ENCODE measurements around the gene CRYGN. TPM values are rescaled to one million over a fixed set of nuclear protein-coding genes. Genes with fewer than 3 reads are reported as not detected.

CRYGN gene
- total and polyA plus RNA-seq, 9 of the 15 experiments (the other 6 are each of a cell fraction or from before 2014, with no cell fraction given) = not detected

- no peak for TF ChIP-seq TSHZ1 (CRISPR knock-in tag; IDR thresholded peaks at IDR 0.05)
- TF ChIP-seq FOXO4 (CRISPR knock-in tag; IDR thresholded peaks at IDR 0.05) = no peak
- no peak for TF ChIP-seq NCOR1 (IDR thresholded peaks at IDR 0.05)
- no peak for TF ChIP-seq HDAC1 (IDR thresholded peaks at IDR 0.05)
- peak; percentile 62 for TF ChIP-seq POLR2A (conservative IDR thresholded peaks at IDR 0.05)
- no peak for TF ChIP-seq MLLT1 (IDR thresholded peaks at IDR 0.05)
- peak; percentile 20 for TF ChIP-seq E2F8 (IDR thresholded peaks at IDR 0.05; ENCODE audit: low read depth, partially characterized antibody)
- TF ChIP-seq POLR2B (IDR thresholded peaks at IDR 0.05; ENCODE audit: low read depth, partially characterized antibody) = peak; percentile 49
- TF ChIP-seq POLR2AphosphoS5 (IDR thresholded peaks at IDR 0.05; ENCODE audit: control insufficient read depth, insufficient read depth, low read depth, low read length) = peak; percentile 64
- TF ChIP-seq ZSCAN32 (CRISPR knock-in tag; IDR thresholded peaks at IDR 0.05) = no peak
- TF ChIP-seq KLF10 (CRISPR knock-in tag; IDR thresholded peaks at IDR 0.05) = no peak
- no peak for TF ChIP-seq ZBTB1 (CRISPR knock-in tag; IDR thresholded peaks at IDR 0.05; ENCODE audit: borderline replicate concordance, low read depth)
- no peak for TF ChIP-seq ZNF134 (CRISPR knock-in tag; conservative IDR thresholded peaks at IDR 0.05)
- TF ChIP-seq ZKSCAN8 (CRISPR knock-in tag; IDR thresholded peaks at IDR 0.05) = no peak
- TF ChIP-seq ZNF174 (CRISPR knock-in tag; IDR thresholded peaks at IDR 0.05) = no peak
- TF ChIP-seq SRSF9 (IDR thresholded peaks at IDR 0.05; ENCODE audit: borderline replicate concordance, low read depth, low read length) = no peak
- TF ChIP-seq GATA2 (CRISPR knock-in tag; IDR thresholded peaks at IDR 0.05) = no peak
- TF ChIP-seq POLR2G (IDR thresholded peaks at IDR 0.05; ENCODE audit: low read depth, low read length) = peak; percentile 36; the same call in 1 of the 2 replicates
- TF ChIP-seq ZKSCAN3 (CRISPR knock-in tag; IDR thresholded peaks at IDR 0.05) = no peak
- TF ChIP-seq COPS2 (conservative IDR thresholded peaks at IDR 0.05) = no peak
- 0 out of 2 replicates have a peak, but pooled peaks have one; percentile 45 for TF ChIP-seq ZC3H4 (CRISPR knock-in tag; IDR thresholded peaks at IDR 0.05; ENCODE audit: borderline replicate concordance)
- TF ChIP-seq ILF3 (IDR thresholded peaks at IDR 0.05; ENCODE audit: borderline replicate concordance) = no peak
- no peak for TF ChIP-seq HDGF (IDR thresholded peaks at IDR 0.05)
These were observed 25.2 kb upstream of the CRYGN start (continued) for GRCh38 chr7:151465169-151465568.
